AG08395 (cell line): ENCODE measurements around the gene PRSS23.
A peak's percentile ranks its signal among the peaks of the same experiment; 100 is the strongest.
"Not testable (repeated sequence)": the region's sequence is repeated elsewhere in the genome, so short reads cannot be mapped to it uniquely, and the experiment has no call there.

Experiments used
- DNase-seq: peaks from one replicate; pipeline ENCODE4 v3.0.0; 2012; ENCODE audit warnings: mixed read lengths, low spot score

Gene PRSS23, protein sequence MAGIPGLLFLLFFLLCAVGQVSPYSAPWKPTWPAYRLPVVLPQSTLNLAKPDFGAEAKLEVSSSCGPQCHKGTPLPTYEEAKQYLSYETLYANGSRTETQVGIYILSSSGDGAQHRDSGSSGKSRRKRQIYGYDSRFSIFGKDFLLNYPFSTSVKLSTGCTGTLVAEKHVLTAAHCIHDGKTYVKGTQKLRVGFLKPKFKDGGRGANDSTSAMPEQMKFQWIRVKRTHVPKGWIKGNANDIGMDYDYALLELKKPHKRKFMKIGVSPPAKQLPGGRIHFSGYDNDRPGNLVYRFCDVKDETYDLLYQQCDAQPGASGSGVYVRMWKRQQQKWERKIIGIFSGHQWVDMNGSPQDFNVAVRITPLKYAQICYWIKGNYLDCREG

DNA sequence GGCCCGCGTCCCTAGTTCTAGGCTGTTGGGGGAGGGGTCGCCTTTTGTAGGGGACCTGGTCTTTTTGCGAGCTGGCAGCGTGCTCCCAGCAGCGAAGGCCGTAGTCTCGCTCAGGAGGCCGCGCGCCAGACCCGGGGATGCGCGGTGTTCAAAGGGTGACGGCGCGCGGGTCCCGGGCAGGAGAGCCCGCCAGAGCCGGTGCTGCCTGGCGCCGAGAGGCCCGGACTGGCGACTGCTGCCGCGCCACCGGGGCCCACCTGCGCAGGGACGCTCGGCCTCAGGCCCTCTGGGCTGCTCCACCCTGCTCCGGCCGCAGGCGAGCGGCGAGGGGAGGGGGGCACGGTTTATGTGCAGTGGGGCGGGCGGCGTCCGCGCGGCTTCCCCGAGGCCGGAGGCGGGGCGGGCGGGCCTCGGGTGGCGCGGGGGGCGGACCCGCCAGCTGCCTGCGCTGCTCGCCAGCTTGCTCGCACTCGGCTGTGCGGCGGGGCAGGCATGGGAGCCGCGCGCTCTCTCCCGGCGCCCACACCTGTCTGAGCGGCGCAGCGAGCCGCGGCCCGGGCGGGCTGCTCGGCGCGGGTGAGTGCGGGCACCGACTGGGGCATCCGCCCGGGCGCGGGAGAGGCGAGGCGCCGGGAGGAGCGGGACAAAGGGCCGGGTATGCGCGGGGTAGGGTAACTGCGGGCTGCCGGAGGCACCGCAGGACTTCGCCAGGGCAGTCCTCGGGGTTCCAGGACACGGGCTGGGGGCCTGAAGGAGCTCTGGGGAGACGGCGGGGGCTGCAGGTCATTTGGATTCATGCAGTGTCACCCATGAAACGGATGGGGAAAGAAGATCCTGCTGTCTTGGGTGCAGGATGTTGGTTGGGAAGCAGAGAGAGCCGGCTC lies at the start of gene PRSS23:
PRSS23 (plus strand) TSS at position 467 of the 884 bp plus-strand sequence. CDS start 7,102 bp downstream, outside the sequence.
- DNase-seq: peak; percentile 78

DNA sequence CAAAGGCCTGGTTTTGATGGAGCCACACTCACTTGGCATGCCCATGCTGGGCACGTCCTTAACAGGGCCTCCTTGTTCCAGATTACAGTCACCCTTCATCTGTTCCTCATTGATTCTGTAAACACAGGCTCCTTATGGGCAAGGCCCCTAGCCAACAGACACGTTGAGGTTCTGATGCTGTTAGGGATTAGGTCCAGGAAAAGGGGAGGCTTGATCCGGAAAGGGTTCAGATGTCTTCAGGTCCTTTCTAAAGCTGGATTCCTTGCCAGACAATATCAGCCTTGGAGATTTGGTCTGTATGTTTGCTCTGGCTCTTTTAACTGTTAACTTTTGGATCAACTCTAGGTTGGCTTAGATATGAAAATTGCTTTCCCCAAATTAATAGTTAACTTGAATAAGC lies 46.9 kb upstream of the PRSS23 start:
- no peak for DNase-seq

DNA sequence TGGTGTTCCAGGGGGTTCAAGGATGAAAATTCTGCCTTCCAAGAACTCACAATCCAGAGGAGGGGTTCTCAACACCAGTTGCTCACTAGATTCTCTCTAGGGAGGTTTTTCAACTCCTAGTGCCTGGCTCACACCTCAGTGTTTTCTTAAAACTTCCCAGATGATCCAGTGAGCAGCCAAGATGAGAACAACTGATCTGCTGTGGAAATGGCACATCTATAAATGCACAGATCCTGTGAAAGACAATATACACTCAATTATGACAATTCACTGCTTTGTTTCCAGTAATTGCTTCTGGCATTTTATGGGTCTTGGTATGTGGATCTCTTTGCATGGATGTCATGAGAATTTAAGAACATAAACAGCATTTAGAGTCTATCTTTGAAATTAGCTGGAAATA lies 45.2 kb upstream of the PRSS23 start:
- DNase-seq: no peak

DNA sequence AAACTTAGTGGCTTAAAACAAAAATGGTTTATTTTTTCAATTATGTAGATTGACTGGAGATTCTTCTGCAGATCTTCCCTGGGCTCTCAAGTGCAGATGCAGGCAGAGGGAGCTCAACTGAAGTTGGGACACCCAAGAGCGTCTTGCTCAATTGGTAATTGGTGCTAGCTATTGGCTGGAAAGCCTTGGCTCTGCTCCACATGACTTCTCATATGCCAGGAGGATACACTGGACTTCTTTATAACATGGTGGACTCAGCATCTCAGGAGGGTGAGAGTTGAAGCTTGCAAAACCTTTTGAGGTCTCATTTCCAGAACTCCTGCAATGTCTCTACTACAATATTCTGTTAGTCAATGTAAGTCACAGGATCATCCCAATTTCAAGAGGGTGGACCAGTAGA lies 42.2 kb upstream of the PRSS23 start:
- DNase-seq: no peak

DNA sequence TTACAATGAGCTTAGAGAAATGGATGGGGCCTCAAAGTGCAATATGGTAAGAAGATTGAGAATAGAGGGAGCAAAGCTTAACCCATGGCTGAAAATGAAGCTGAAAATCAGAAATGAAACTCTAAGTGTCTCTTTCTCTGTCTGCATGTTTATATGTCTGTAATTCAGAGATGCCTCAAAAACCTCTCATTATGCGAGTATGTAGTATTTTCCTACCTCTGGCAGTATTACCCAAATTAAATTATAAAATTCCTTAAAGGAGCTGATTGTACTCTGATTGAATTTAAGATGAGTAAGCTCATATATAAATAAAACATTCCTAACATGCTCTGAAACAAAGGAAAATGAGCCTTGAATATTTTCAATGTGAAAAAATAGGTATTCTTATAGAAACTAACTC lies 39.8 kb upstream of the PRSS23 start:
- DNase-seq: no peak

DNA sequence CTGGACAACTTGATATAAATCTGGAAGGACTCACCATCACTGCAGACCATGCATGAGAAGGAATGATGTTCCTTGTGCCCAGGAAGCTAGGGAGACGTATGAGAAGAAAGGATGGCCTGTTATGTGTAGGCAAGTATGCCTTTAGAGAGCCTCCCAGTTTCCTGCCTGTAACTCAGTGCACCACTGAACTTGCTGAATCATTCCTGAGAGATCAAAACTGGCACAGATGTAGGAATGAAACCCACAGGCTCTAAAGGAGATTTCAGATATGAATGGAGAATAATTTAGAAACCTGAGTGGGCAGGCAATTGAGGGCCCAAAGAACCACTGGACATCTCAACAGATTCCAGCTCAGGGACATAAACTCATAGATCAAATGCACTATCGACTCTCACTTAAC lies 38.4 kb upstream of the PRSS23 start:
- peak; percentile 77 for DNase-seq

DNA sequence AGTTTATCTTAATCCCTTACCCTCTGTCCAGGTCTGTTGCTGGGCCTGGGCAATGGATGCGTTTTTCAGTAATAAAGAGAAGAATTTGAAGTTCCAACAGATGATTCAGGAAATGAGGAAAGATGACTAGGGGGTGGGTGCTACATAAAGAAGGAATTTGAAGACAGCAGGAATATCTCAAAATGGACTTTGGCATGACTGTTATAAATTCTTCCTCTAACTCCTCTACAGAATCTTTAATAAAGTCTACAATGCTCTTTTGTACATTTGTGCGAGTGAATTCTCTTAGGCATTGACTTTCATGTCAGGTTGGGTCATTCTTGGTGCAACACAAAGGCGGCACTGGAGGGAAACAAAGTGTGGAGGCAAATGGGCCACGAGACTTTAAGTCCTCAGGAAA lies 35.1 kb upstream of the PRSS23 start:
- DNase-seq: no peak

DNA sequence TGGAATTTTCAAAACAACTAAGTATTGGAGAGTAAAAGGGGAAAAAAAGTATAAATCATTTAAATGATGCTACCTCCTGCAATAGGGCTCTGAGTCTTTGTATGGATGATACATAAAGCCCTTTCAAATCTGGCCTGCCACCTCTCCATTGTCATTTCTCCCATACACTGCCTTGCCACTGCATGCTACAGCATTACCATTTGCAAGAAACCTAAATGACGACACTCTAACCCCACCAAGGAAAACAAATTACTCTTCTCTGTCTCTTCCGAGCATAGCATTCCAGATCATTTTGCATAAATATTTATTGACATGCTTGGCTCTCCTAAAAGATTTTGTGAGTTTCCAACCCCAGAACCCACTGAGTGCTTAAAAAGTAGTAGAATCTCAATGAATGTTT lies 34.5 kb upstream of the PRSS23 start:
- DNase-seq: no peak

DNA sequence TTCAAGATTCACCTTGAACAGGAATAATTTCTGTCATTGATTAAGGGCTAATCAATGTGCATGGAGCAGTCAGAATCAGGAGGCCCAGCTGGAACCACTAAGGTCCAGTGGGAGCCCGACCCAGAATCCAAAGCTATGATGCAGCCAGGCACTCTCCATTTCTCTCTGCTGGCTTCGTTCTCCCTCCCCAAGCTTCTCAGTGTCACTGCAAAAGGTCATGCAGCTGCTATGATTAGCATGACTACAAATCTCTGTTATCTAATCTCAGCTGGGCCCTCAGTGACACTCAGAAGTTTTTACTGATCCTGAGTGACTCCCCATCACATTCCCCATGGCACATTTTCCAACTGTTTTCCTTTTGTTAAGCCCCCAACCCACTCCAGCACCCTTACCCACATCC lies 31.1 kb upstream of the PRSS23 start:
- DNase-seq: no peak

DNA sequence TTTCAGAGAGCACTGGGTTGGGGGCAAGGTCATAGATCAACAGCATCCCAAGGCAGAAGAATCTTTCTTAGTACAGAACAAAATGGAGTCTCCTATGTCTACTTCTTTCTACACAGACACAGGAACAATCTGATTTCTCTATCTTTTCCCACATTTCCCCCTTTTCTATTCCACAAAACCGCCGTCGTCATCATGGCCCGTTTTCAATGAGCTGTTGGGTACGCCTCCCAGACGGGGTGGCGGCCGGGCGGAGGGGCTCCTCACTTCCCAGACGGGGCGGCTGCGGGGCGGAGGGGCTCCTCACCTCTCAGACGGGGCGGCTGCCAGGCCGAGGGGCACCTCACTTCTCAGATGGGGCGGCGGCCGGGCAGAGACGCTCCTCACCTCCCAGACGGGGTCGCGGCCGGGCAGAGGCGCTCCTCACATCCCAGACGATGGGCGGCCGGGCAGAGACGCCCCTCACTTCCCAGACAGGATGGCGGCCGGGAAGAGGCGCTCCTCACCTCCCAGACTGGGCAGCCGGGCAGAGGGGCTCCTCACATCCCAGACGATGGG lies 29.8 kb upstream of the PRSS23 start:
- not testable (repeated sequence) for DNase-seq

DNA sequence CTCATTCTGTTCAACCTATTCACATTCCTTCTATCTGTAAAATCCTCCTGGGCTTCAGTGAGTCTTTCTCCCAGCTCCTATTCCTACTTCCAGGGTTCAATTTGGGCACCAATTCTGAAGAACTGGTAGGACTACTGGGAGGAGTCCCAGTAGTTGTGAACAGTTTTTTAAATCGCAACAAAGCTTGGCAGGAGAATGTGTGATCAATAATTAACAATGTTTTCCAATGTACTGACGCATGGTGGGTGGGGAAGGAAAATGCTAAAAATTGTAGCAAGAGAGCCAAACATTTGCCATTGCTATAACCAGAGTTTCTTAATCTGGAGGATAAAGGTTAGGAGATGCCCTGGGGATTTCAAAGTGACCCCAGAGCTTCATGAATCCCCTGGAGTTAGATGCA lies 27.3 kb upstream of the PRSS23 start:
- DNase-seq: no peak

DNA sequence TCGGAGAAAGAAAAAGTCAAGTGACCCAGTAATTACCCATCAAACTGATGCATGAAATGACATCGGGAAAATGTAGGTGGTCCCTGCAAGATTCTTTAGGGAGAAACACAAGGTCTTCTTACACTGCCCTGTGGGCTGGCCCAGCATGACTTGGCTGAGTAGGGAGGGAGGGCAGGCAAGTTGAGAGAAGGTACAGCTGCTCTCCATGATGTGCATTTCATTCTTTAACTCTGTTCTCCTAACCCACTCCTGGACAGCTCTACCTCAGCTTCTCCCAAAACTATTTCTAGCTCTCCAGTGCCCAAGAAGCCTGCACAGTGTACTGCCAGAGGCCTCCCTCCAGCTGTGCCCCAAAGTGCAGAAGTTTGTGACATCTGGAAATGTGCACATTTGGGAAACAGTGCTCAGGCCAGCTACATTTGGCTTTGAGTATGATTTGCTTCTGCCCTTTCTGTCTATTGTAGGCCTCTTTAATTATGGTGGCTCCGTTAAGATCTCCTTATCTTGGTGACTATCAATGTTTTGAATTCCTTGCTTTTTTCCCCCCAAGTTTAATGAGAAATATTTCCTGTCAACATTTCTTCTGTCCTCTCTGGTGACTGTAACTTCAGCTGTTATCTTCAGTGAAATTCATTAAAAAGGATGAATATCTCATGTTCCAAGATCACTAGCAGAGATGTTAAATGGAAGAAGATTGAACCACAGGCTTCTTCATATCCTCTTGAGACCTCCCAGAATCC lies 26.7 kb upstream of the PRSS23 start:
- DNase-seq: no peak

DNA sequence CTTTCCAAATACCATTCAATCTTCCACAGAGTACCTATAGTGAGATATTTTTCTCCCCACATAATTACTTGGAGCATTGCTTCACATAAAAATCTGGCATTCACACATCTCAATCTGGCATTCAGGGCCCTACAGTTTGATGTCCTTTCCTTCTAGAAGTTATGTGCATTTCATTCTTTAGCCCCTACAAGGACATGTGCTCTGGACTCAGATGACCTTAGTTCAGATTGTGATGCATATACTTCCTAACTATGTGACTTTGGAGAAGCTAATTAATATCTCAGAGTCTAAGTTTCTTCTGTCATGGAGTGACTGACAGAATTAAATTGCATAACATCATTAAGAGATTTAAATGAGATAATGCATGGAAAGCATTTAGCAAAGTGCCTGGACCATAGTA lies 25.9 kb upstream of the PRSS23 start:
- no peak for DNase-seq

DNA sequence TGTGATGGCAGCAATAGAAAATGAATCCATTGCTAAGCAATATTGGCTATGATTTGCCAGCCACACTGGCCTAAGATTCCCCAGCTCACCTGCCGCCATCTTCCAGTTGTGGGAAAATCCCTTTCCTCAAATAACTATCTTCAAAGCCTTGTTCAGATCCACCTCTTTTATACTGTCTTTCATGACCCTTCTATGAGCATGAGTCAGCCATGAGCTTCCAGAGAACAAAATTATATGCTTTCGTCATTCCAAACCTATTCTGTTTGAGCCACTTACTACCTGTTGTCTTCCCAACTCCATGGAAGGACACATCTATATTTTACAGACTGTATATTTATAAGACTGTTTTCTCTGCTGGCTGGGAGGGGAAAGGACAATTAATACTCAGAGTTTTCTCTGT lies 25.0 kb upstream of the PRSS23 start:
- DNase-seq: no peak

DNA sequence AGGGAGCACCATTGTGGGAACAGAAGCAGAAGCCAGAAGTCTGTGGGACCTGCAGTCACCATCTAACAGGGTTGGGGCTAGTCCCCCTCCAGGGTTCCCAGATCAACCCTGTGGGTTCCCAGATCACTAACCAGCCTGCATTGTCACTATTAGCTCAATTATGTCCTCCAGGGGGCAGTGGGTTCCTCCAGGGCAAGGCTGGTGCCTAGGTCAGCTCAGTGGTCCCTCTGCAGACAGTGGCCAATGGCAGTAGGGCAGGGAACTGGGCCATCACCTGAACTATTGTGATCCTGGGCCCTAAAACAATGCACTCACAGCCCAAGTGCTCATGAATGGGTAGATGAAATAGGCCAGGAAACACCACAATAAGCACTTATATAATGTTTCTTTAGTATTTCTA lies 18.8 kb upstream of the PRSS23 start:
- no peak for DNase-seq

DNA sequence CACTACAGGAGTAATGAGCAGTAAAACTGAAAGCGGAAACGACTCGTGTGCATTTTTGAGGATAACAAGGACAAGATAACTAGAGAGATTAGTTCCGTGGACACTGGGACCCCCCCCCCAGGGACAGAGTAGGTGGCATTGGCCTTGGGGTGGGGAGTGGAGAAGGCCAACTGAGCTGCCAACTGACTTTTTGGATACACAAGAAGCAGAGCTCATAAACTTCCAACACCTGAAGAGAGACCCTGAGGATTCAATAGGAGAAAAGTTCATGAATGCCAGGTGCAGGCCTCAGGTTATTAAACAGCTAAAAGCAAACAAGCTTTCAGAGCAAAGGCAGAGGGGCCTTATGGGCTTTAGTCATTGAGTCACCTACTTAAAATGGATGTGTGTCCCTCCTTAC lies 17.6 kb upstream of the PRSS23 start:
- no peak for DNase-seq

DNA sequence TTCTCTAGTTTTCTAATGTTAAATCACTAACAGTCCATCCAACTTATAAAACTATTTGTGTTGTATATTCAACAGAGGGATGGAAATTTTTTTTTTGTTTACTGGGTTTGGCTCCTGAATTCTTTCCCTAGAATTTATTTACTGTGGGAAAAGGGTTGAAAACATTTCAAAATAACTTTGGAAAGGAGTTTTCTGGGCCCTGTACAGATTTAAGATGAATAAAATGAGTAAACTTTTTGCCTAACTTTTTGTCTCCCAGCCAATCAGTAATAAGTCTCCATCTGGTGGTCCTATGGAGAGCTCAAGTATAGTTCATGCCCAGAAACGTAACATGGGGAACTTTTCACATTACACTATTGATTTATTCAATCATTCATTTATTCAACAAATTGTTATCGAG lies 16.7 kb upstream of the PRSS23 start:
- DNase-seq: no peak

DNA sequence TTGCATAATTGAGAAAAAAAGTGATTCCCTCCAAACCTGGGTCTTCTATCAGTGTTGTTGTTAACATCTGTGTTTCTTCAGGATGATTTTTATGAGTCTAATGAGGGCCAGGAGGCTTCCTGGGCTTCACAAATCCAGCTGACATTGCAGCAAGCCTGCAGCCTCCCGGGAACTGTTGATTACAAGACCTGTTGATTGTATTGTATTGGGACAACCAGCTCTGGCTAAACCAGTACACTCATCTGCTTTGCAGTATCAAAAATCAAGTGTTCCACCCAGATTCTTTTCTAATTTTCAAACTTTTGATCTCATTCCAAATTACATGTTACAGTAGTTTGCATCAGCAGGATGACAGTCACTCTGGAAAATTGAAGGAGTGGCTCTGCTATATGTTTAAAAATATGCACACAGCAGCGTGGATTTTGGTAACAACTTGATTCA lies 16.1 kb upstream of the PRSS23 start:
- DNase-seq: no peak

DNA sequence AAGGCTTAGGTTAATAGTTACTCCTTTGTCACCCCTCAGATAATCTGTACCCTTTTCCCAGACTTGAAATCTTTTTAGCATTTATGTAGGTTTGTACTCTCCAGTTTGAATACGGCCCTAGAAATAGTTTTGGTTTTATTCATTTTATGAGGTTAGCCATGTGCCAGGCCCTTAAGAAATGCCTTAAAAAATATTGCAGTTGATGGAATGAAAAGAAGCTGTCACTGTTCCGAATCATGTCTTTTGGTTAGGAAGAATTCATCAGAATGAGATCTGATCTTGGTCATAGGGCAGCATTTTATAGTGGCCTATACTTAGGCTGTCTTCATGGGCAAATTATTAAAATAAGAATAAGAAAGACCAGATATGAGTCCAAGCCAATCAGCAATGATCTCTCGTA lies 14.8 kb upstream of the PRSS23 start:
- no peak for DNase-seq

DNA sequence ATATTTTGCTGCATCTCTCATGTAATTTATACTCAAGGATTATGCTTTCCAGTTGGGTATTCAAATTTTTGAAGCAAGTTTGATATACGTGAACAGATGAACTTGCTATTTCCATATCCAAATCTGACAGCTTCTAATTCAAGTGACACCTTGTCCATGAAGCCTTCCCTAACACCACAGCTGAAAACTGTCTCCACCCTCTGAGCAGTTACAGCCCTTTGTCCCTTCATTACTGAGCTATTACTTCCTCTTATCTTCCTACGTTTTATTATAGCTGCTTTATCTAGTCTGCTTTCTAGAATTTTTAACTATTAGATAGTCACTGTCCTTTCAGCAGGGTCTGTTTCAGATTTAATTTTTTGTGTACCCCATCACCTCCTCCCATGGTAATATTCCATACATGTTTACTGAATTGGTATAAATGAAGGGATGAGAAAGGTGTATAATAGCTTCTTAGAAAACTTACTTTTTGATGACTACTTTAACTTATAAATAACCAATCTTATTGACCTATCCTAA lies 13.3 kb upstream of the PRSS23 start:
- no peak for DNase-seq

DNA sequence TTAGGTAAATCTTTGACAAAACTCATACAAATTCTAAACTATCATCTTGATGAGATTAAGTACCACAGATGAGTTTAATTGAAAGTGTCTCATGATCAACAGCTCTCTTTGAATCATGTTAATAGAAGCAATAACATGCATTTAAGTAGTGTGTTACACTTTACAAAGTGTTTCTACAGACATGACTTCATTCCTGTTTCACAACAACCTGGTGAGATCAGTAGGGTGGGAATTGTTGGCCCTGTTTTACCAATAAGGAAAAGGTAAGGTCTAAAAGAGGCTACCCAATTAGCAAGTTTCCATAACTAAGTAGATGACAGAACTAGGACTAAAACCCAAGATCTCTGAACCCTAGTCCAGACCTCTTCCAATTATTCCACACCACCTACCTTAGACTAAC lies 12.7 kb upstream of the PRSS23 start:
- no peak for DNase-seq

DNA sequence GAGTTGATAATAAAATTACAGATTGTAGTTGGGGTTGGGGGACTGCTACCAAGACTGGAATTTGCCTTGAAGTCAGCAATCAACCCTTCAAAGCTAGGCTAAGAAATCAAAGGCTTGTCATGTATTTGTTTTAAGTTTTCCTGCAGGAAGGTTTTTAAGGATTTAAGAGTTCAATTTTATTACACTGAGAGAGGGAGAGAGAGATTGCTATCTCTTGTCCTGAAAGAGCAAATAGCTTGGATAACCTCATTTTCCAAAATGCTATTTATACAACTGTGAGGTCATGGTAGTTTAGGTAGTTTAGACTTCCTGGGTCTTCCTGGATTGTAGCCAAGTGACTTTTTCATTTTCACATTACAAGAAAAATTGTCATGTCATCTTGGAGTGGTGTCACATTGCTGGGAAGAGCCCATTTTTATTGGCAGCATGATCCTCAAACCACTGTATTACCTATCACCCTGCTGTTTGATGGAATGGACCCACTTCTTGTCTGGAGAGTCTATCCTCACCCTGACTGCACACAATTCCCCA lies 10.1 kb upstream of the PRSS23 start:
- DNase-seq: no peak
